ENCODE data around the gene METTL2B.
A peak's percentile ranks its signal among the peaks of the same experiment; 100 is the strongest.
"Not testable (repeated sequence)": the region's sequence is repeated elsewhere in the genome, so short reads cannot be mapped to it uniquely, and the experiment has no call there.

Gene METTL2B

GRCh38 chr7:128454808-128455542 is 21.6 kb upstream of the METTL2B start:
- peak; percentile 47 for DNase-seq

- peak; percentile 98 for DNase-seq
These were observed 20.8 kb upstream of the METTL2B start, which contains the start of gene HILPDA for GRCh38 chr7:128455543-128456254. Gene HILPDA, plus strand, starts transcription at chr7:128455878. Its CDS starts 1,391 bp downstream, at chr7:128457269.

- no peak for DNase-seq
These were observed 20.3 kb upstream of the METTL2B start for GRCh38 chr7:128456255-128456725.

- DNase-seq: not testable (repeated sequence)
These were observed 19.2 kb upstream of the METTL2B start for GRCh38 chr7:128457385-128457784.

GRCh38 chr7:128458956-128459355 is 17.6 kb upstream of the METTL2B start:
- no peak for DNase-seq

GRCh38 chr7:128459394-128459878 is 17.1 kb upstream of the METTL2B start:
- peak; percentile 64 for DNase-seq

GRCh38 chr7:128462460-128462859 is 14.1 kb upstream of the METTL2B start:
- DNase-seq: no peak

GRCh38 chr7:128463345-128463744 is 13.2 kb upstream of the METTL2B start:
- DNase-seq: not testable (repeated sequence)

- not testable (repeated sequence) for DNase-seq
These were observed 12.6 kb upstream of the METTL2B start for GRCh38 chr7:128463933-128464332.

- DNase-seq: not testable (repeated sequence)
These were observed 9.7 kb upstream of the METTL2B start for GRCh38 chr7:128466871-128467270.

GRCh38 chr7:128477336-128477690 is 765 bp downstream of the METTL2B start:
- not testable (repeated sequence) for DNase-seq

GRCh38 chr7:128479082-128479481 is 2.5 kb downstream of the METTL2B start:
- DNase-seq: not testable (repeated sequence)

- DNase-seq: not testable (repeated sequence)
These were observed 11.6 kb downstream of the METTL2B start for GRCh38 chr7:128488134-128488533.

- DNase-seq: no peak
These were observed 20.9 kb downstream of the METTL2B start for GRCh38 chr7:128497405-128497804.

- not testable (repeated sequence) for DNase-seq
These were observed 28.9 kb downstream of the METTL2B start for GRCh38 chr7:128505416-128505815.

- not testable (repeated sequence) for DNase-seq
These were observed 30.3 kb downstream of the METTL2B start for GRCh38 chr7:128506819-128507218.

- not testable (repeated sequence) for DNase-seq
These were observed 30.9 kb downstream of the METTL2B start for GRCh38 chr7:128507321-128507993.

- not testable (repeated sequence) for DNase-seq
These were observed 35.1 kb downstream of the METTL2B start for GRCh38 chr7:128511692-128512091.

- DNase-seq: not testable (repeated sequence)
These were observed 38.7 kb downstream of the METTL2B start for GRCh38 chr7:128515232-128515631.

- not testable (repeated sequence) for DNase-seq
These were observed 40.5 kb downstream of the METTL2B start for GRCh38 chr7:128517023-128517422.

- DNase-seq: peak; percentile 86
These were observed 46.8 kb downstream of the METTL2B start for GRCh38 chr7:128523226-128523931.

- DNase-seq: not testable (repeated sequence)
These were observed 47.5 kb downstream of the METTL2B start for GRCh38 chr7:128523932-128524524.
